Left kidney (tissue), 2 donors: ENCODE measurements around the gene GRID2. TPM values are rescaled to one million over a fixed set of nuclear protein-coding genes. Genes with fewer than 3 reads are reported as not detected.
"Not testable (repeated sequence)": the region's sequence is repeated elsewhere in the genome, so short reads cannot be mapped to it uniquely, and the experiment has no call there.

ENCODE experiments used
- DNase-seq: peaks from one replicate; pipeline ENCODE4 v3.0.0-alpha.2; 2013
- polyA plus RNA-seq: library from polyadenylated mRNA; unstranded; fragments of 120-200 nt; gene quantifications from one replicate; pipeline ENCODE4 v1.2.1, GENCODE V29; 2013; ENCODE audit not compliant: insufficient read length

GRID2 gene
- polyA plus RNA-seq, 1 donor: 5.6 TPM

GRCh38 chr4:93529692-93530372 lies 1226.1 kb downstream of the GRID2 start:
- no peak for DNase-seq

- no peak for DNase-seq
Observed at GRCh38 chr4:93532234-93532633, 1228.5 kb downstream of the GRID2 start.

- no peak for DNase-seq
Observed at GRCh38 chr4:93540562-93540961, 1236.8 kb downstream of the GRID2 start.

GRCh38 chr4:93561842-93562241 lies 1258.1 kb downstream of the GRID2 start:
- DNase-seq: no peak

- DNase-seq: no peak
Observed at GRCh38 chr4:93568758-93569157, 1265.0 kb downstream of the GRID2 start.

GRCh38 chr4:93573285-93573684 lies 1269.5 kb downstream of the GRID2 start:
- no peak for DNase-seq

- no peak for DNase-seq
Observed at GRCh38 chr4:93578942-93579341, 1275.2 kb downstream of the GRID2 start.

GRCh38 chr4:93605163-93605562 lies 1301.4 kb downstream of the GRID2 start:
- no peak for DNase-seq

- DNase-seq: no peak
Observed at GRCh38 chr4:93617606-93618005, 1313.8 kb downstream of the GRID2 start.

GRCh38 chr4:93633721-93634120 lies 1330.0 kb downstream of the GRID2 start:
- DNase-seq: no peak

GRCh38 chr4:93635943-93636342 lies 1332.2 kb downstream of the GRID2 start:
- no peak for DNase-seq

GRCh38 chr4:93645120-93645519 lies 1341.4 kb downstream of the GRID2 start:
- no peak for DNase-seq

- DNase-seq: no peak
Observed at GRCh38 chr4:93646233-93646930, 1342.6 kb downstream of the GRID2 start.

GRCh38 chr4:93648258-93648657 lies 1344.5 kb downstream of the GRID2 start:
- no peak for DNase-seq

GRCh38 chr4:93649828-93650227 lies 1346.1 kb downstream of the GRID2 start:
- DNase-seq: no peak

- DNase-seq: no peak
Observed at GRCh38 chr4:93654211-93654610, 1350.4 kb downstream of the GRID2 start.

- DNase-seq: no peak
Observed at GRCh38 chr4:93657527-93657926, 1353.8 kb downstream of the GRID2 start.

- DNase-seq: no peak
Observed at GRCh38 chr4:93658443-93658842, 1354.7 kb downstream of the GRID2 start.

GRCh38 chr4:93659629-93660028 lies 1355.9 kb downstream of the GRID2 start:
- DNase-seq: no peak

- DNase-seq: no peak
Observed at GRCh38 chr4:93660036-93660435, 1356.3 kb downstream of the GRID2 start.

- no peak for DNase-seq
Observed at GRCh38 chr4:93670434-93670833, 1366.7 kb downstream of the GRID2 start.

- no peak for DNase-seq
Observed at GRCh38 chr4:93671093-93671492, 1367.3 kb downstream of the GRID2 start.

GRCh38 chr4:93676937-93677336 lies 1373.2 kb downstream of the GRID2 start:
- DNase-seq: not testable (repeated sequence)

GRCh38 chr4:93684571-93684970 lies 1380.8 kb downstream of the GRID2 start:
- DNase-seq: no peak
